ENCODE results near the gene MICAL2. TPM values are rescaled to one million over a fixed set of nuclear protein-coding genes. Genes with fewer than 3 reads are reported as not detected.

MICAL2 gene
- total and polyA plus RNA-seq, 2 of the 8 experiments (the other 6 are each of a cell fraction or from before 2014, with no cell fraction given) = 1.3 to 4.1 TPM

DNA sequence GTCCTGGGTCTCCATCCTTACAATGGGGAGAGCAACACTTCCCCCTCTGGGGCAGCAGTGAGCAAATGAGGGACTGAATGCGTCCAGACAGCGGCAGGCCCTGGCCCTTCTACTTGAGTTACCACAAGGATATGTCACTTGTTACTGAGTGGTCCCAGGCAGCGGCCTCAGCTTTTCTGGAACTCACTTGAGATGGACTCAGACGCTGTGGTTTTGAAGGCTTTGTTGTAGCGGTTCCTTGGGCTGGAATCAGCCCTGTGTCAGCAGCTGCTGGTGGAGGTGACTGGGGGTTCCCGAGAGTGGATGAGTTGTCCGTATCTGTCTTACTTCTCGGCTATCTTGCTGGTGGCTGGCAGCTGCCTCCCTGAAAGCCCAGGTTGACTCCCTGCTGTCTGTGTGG lies 77.0 kb downstream of the MICAL2 start:
- no peak for FAIRE-seq

More for the DNA sequence above, 77.0 kb downstream of the MICAL2 start:
- Histone ChIP-seq H3K14ac (ENCODE audit: insufficient read length) (no peak overlapping the region), H3K27me3 (replicated peaks in 1 of 4; ENCODE audit: control insufficient read depth in 3 of 4, extremely low read depth in 1 of 4, insufficient read depth in 3 of 4, low read length in 3 of 4) (no peaks in the 10 kb centered on the region), H3K4ac (replicated peaks; ENCODE audit: insufficient read length, low read depth, low read length) (no peak overlapping the region), H2BK120ac (replicated peaks; ENCODE audit: low read depth, low read length) (no peak overlapping the region), H2AK5ac (ENCODE audit: low read depth, low read length) (no peak overlapping the region), H4K5ac (ENCODE audit: insufficient read length, low read depth, low read length) (no peak overlapping the region), H4K20me1 (replicated peaks in 1 of 2; ENCODE audit: control insufficient read depth in 1 of 2, insufficient read depth in 2 of 2, low read length in 2 of 2) (no peaks in the 10 kb centered on the region), H3K79me2 (ENCODE audit: control insufficient read depth in 1 of 2, insufficient read depth in 2 of 2, low read length in 2 of 2) (no peaks in the 10 kb centered on the region), H2AFZ (ENCODE audit: low read length) (peak overlapping the region; percentile 79; the same call in 1 of the 2 replicates), H2BK12ac (ENCODE audit: low read depth, low read length) (no peak overlapping the region), H2BK20ac (ENCODE audit: low read length) (no peak overlapping the region), H3K23ac (ENCODE audit: insufficient read length) (no peak overlapping the region), H3K27ac (ENCODE audit: low read depth, low read length) (no peak overlapping the region), H2BK15ac (ENCODE audit: low read length) (no peak overlapping the region), H3K4me1 (replicated peaks in 1 of 4; ENCODE audit: control insufficient read depth in 3 of 4, insufficient read depth in 4 of 4, low read length in 3 of 4) (no peaks in the 10 kb centered on the region), H3K4me3 (ENCODE audit: extremely low read depth in 1 of 4, insufficient read depth in 2 of 4, low read depth in 3 of 4, low read length in 4 of 4) (no peak overlapping the region), H3K23me2 (ENCODE audit: low read depth, low read length) (no peaks in the 10 kb centered on the region; the same call in 1 of the 2 replicates), H3K9me3 (ENCODE audit: insufficient read depth in 2 of 2, low read depth in 1 of 2, low read length in 1 of 2) (no peaks in the 10 kb centered on the region), H4K8ac (ENCODE audit: extremely low read depth, insufficient read depth, low read length) (no peak overlapping the region), H3K18ac (ENCODE audit: extremely low read depth, low read length) (no peak overlapping the region), H2BK5ac (ENCODE audit: low read depth, low read length) (no peak overlapping the region), H3K4me2 (ENCODE audit: insufficient read depth in 1 of 2, low read depth in 2 of 2, low read length in 2 of 2) (no peak overlapping the region), H3K9ac (replicated peaks in 1 of 4; ENCODE audit: extremely low read depth in 1 of 4, low read depth in 3 of 4, low read length in 3 of 4) (no peak overlapping the region), H3K36me3 (ENCODE audit: control insufficient read depth in 2 of 4, insufficient read depth in 4 of 4, low read length in 3 of 4) (no peaks in the 10 kb centered on the region), H3K56ac (replicated peaks; ENCODE audit: insufficient read length, low read depth, low read length) (no peak overlapping the region), H4K91ac (replicated peaks; ENCODE audit: insufficient read length, low read length) (no peak overlapping the region), H3K79me1 (ENCODE audit: low read depth, low read length) (no peaks in the 10 kb centered on the region)
- ChIA-PET CTCF (ENCODE audit: partially characterized antibody) (interaction anchor here (1.4 to 2.9 kb wide), 4 partner anchors 11 to 139 kb away, joined by 3 to 13 read pairs (median 6); no protein-coding TSS in a partner anchor), POLR2A (ENCODE audit: partially characterized antibody) (no interaction called here)
- 84% methylated on average over 8 of the region's 8 CpGs; no CpG with 5 or more reads in 1 of the 2 experiments for WGBS, 2 experiments (ENCODE audit: extremely low coverage in 1 of 2, insufficient coverage in 1 of 2, insufficient read length in 1 of 2, insufficient replicate concordance in 2 of 2, low coverage in 1 of 2, low lambda C conversion rate in 2 of 2, missing lambda C conversion rate in 1 of 2)
- no peak for TF ChIP-seq CBX8 (IDR thresholded peaks at IDR 0.05; ENCODE audit: borderline replicate concordance, low read depth, low read length)
- no peak for TF ChIP-seq CHD2 (IDR thresholded peaks at IDR 0.05; ENCODE audit: low read length)
- no peak for TF ChIP-seq RXRA (IDR thresholded peaks at IDR 0.05; ENCODE audit: insufficient read depth, low read depth, low read length)
- TF ChIP-seq, protein P1, sequence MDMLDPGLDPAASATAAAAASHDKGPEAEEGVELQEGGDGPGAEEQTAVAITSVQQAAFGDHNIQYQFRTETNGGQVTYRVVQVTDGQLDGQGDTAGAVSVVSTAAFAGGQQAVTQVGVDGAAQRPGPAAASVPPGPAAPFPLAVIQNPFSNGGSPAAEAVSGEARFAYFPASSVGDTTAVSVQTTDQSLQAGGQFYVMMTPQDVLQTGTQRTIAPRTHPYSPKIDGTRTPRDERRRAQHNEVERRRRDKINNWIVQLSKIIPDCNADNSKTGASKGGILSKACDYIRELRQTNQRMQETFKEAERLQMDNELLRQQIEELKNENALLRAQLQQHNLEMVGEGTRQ (IDR thresholded peaks at IDR 0.05; ENCODE audit: low read length) = no peak
- no peak for TF ChIP-seq YY1 (IDR thresholded peaks at IDR 0.05; ENCODE audit: low read depth, low read length)
- no peak for DNase-seq (ENCODE audit: low read depth in 1 of 2, low spot score in 2 of 2)

Data from H1 (cell line).